Gastrocnemius medialis (tissue), 4 donors: Measurements from ENCODE around the gene RAB22A. TPM values are rescaled to one million over a fixed set of nuclear protein-coding genes. Genes with fewer than 3 reads are reported as not detected.

Experiments used
- ATAC-seq, 2 donors: fragments of 150-250 bp; one replicate each; pipeline ENCODE4 v1.9.1; 2016
- DNase-seq, 2 donors: peaks; one replicate each; pipeline ENCODE4 v3.0.0-alpha.2; 2019
- H3K27ac ChIP-seq, 4 donors: fragments of 200-600 bp; sonication (generic); 1 replicate in 1 of 4; 2 replicates in 3 of 4; pipeline ENCODE4 v1.5.1; 2016 to 2018; ENCODE audit warnings: mild to moderate bottlenecking in 2 of 4, moderate library complexity in 1 of 4
- H3K27me3 ChIP-seq, 3 donors: fragments of 200-600 bp; sonication (generic) in 2 of 3; 1 replicate in 1 of 3; 2 replicates in 2 of 3; pipeline versions ENCODE4 v1.5.1 to v1.6.0; 2016 to 2019; ENCODE audit warnings: mild to moderate bottlenecking in 1 of 3, moderate library complexity in 1 of 3
- H3K36me3 ChIP-seq, 2 donors: fragments of 200-600 bp; sonication (generic) in 1 of 2; one replicate each; pipeline ENCODE4 v1.5.1; 2017 to 2018
- H3K4me1 ChIP-seq, 2 donors: fragments of 200-600 bp; sonication (generic) in 1 of 2; one replicate each; pipeline ENCODE4 v1.5.1; 2016 to 2017; ENCODE audit warnings: mild to moderate bottlenecking in 2 of 2
- H3K4me3 ChIP-seq, 4 donors: fragments of 200-600 bp; sonication (generic) in 3 of 4; 1 replicate in 1 of 4; 2 replicates in 3 of 4; pipeline ENCODE4 v1.5.1; 2016 to 2019; ENCODE audit warnings: mild to moderate bottlenecking in 2 of 4
- H3K9me3 ChIP-seq, 3 donors: fragments of 200-600 bp; sonication (generic) in 2 of 3; 1 replicate in 1 of 3; 2 replicates in 2 of 3; pipeline ENCODE4 v1.5.1; 2016 to 2019
- POLR2A ChIP-seq, 2 donors: fragments of 450-650 bp; IDR thresholded peaks; one replicate each; pipeline ENCODE4 v1.6.1; 2017; ENCODE audit warnings: antibody characterized with exemption in 2 of 2, mild to moderate bottlenecking in 2 of 2, moderate library complexity in 2 of 2
- in situ Hi-C, 4 donors: fragments of 200-750 bp; cut with MboI; loops; one replicate each; pipeline versions ENCODE4 v1.15.0 to v1.8.0; 2017; ENCODE audit warnings: low sequenced_read_pairs in 4 of 4
- intact Hi-C: fragments of 100-400 bp; cut with DNase I; formaldehyde crosslinking; loops from one replicate; pipeline ENCODE4 v1.15.1; 2023; ENCODE audit warnings: low total_unique reads
- total RNA-seq, 4 donors: library from RNA; depleted of rRNA; stranded (reverse); fragments of >200 nt; gene quantifications; one replicate each; pipeline versions ENCODE4 v1.1.0 to v1.2.3, GENCODE V29; 2016
- TF ChIP-seq, protein P1 (sequence below), 5 experiments: fragments of 450-650 bp in 3 of 5; fragments of 200-600 bp in 2 of 5; sonication (generic) in 2 of 5; IDR thresholded peaks in 4 of 5; conservative IDR thresholded peaks in 1 of 5; 1 replicate in 4 of 5; 2 replicates in 1 of 5; pipeline ENCODE4 v1.5.1; 2016 to 2019; ENCODE audit warnings: antibody characterized with exemption in 5 of 5, mild to moderate bottlenecking in 3 of 5, moderate library complexity in 3 of 5

RAB22A gene
- total RNA-seq, 4 donors from 2014 or later: 8.0 to 10.9 (median 9.3) TPM

DNA sequence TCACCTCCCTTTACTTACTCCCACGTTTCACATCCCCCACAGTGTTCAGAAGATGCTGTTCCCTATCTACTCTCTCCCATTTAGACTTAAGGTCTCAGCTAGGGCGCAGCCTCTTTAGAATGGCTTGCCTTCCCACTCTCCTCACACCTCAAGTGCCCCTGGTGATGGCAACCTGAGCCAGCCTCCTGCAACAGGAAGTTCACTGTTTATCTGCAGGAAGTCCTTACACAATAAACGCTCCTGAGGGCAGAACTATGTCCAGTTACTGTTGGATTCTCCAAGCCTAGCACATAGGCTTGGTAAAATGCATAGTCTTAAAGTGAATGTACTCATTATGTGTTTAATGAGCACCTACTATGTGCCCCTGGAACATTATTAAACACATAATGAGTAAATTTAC is 21.9 kb upstream of the RAB22A start:
- TF ChIP-seq POLR2A (IDR thresholded peaks at IDR 0.05): no peak
- Histone ChIP-seq H3K4me1 (no peaks in the 10 kb centered on the region), H3K9me3 (no peaks in the 10 kb centered on the region), H3K36me3 (peaks cover 0 to 9% of the 10 kb centered on the region in 2 donors), H3K27ac (no peak overlapping the region), H3K27me3 (no peaks in the 10 kb centered on the region), H3K4me3 (no peak overlapping the region)
- ATAC-seq (no peak), DNase-seq (no peak)
- intact Hi-C loops (no loop called here), in situ Hi-C loops (loop anchor here in 1 of 4 donors (25.0 kb wide), 1 partner anchor 350 kb away; no protein-coding TSS in a partner anchor)

DNA sequence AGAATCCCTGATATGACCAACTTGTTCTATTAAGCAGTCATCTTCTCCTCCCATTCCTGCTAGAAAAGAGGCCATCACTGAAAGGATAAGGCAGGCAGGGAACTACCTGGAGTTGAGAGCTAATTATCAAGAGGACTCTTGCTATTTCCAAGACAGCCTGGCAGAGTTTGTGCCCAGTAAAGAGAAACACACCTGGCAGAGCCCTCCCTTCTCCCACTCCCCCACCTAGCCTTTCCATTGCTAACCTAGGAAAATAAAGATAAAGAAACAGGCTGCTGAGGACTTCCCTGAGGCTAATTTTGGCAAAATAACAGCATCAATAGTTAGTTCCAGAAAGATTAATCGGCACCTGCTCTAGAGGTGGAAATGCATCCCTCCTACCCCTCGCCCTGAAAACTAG is 20.4 kb upstream of the RAB22A start:
- no peaks in the 10 kb centered on the region for H3K9me3 ChIP-seq
- no peak overlapping the region for H3K4me3 ChIP-seq
- TF ChIP-seq, protein P1, sequence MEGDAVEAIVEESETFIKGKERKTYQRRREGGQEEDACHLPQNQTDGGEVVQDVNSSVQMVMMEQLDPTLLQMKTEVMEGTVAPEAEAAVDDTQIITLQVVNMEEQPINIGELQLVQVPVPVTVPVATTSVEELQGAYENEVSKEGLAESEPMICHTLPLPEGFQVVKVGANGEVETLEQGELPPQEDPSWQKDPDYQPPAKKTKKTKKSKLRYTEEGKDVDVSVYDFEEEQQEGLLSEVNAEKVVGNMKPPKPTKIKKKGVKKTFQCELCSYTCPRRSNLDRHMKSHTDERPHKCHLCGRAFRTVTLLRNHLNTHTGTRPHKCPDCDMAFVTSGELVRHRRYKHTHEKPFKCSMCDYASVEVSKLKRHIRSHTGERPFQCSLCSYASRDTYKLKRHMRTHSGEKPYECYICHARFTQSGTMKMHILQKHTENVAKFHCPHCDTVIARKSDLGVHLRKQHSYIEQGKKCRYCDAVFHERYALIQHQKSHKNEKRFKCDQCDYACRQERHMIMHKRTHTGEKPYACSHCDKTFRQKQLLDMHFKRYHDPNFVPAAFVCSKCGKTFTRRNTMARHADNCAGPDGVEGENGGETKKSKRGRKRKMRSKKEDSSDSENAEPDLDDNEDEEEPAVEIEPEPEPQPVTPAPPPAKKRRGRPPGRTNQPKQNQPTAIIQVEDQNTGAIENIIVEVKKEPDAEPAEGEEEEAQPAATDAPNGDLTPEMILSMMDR (IDR thresholded peaks at IDR 0.05 in 4 of 5, conservative IDR thresholded peaks at IDR 0.05 in 1 of 5): no peak
- no peak for TF ChIP-seq POLR2A (IDR thresholded peaks at IDR 0.05)
- peaks cover 0 to 9% of the 10 kb centered on the region in 2 donors for H3K36me3 ChIP-seq
- H3K27ac ChIP-seq: no peak overlapping the region
- DNase-seq: no peak
- in situ Hi-C loops (loop anchor here in 1 of 4 donors (25.0 kb wide), 1 partner anchor 348 kb away; no protein-coding TSS in a partner anchor), intact Hi-C loops (no loop called here)
- no peak for ATAC-seq
- H3K27me3 ChIP-seq: no peaks in the 10 kb centered on the region
- H3K4me1 ChIP-seq: no peaks in the 10 kb centered on the region

DNA sequence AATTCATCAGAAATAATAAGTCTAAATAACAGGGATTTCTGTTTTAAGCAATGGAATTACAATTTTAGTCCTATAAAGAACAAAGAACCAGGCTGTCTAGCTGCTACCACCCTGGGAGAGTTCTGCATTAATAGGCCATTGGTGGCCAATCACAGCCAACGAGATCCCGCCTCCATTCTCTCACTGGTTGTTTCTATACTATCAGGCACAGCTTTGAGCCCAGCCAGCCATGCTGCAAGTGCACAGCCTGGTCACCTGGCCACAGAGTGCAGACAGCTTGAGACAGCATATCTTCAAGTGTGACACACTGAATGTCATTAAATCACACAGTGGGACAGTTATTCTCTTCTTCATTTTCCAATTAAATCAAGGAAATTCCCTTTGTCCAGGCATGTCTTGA is 16.1 kb upstream of the RAB22A start:
- DNase-seq: no peak
- no peaks in the 10 kb centered on the region for H3K36me3 ChIP-seq
- no peak for TF ChIP-seq POLR2A (IDR thresholded peaks at IDR 0.05)
- TF ChIP-seq, protein P1 (IDR thresholded peaks at IDR 0.05 in 4 of 5, conservative IDR thresholded peaks at IDR 0.05 in 1 of 5): no peak
- in situ Hi-C loops (loop anchor here in 1 of 4 donors (25.0 kb wide), 1 partner anchor 344 kb away; no protein-coding TSS in a partner anchor), intact Hi-C loops (no loop called here)
- H3K4me1 ChIP-seq: no peaks in the 10 kb centered on the region
- ATAC-seq: no peak
- no peaks in the 10 kb centered on the region for H3K27me3 ChIP-seq
- H3K4me3 ChIP-seq: no peak overlapping the region
- no peak overlapping the region for H3K27ac ChIP-seq
- no peaks in the 10 kb centered on the region for H3K9me3 ChIP-seq

DNA sequence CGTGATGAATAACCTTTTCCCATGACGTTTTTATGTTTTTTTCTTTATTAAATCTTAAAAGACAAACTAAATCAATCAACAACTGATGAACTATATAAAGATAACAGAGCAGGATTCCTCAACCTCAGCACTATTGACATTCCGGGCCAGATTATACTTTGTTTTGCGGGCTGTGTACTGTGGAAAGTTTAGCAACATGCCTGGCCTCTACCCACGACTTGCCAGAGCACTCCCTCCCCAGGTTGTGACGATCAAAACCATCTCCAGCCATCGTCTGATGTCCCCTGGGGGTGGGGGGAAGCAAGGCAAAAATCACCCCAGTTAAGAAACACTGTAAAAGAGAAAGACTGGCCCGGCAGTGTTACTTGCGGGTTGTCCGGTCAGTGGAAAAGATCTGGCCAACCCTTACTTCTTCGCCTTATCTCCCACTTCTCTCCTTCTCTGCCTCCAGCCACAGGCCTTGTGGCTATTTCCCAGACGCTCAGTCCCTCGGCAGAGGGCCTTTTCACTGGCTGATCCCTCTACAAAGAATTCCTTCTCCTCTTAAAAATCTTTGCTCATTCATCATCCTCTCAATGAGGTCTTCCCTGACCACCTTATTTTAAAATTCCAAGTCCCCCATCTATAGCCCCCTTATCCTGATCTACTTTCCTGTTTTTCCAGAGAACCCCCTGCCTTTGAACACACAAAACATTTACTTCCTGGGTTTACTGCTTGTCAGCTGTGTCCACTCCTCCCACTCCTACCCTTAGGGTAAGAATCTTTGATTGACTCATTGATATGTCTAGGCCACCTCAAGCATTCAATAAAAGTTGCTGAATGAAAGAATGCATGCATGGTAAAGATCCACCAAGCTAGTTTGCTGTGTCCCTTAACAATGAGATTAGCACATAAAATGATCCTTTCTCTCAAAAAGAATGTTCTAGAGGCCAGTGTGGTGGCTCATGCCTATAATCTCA is 14.7 kb upstream of the RAB22A start:
- in situ Hi-C loops (loop anchor here in 1 of 4 donors (25.0 kb wide), 1 partner anchor 343 kb away; no protein-coding TSS in a partner anchor), intact Hi-C loops (no loop called here)
- Histone ChIP-seq H3K4me3 (no peak overlapping the region), H3K9me3 (no peaks in the 10 kb centered on the region), H3K4me1 (no peaks in the 10 kb centered on the region), H3K27me3 (no peaks in the 10 kb centered on the region), H3K27ac (no peak overlapping the region), H3K36me3 (no peaks in the 10 kb centered on the region)
- TF ChIP-seq POLR2A (IDR thresholded peaks at IDR 0.05): no peak
- TF ChIP-seq, protein P1 (IDR thresholded peaks at IDR 0.05 in 4 of 5, conservative IDR thresholded peaks at IDR 0.05 in 1 of 5): no peak
- peak in 1 of 2 donors; percentile 17 for DNase-seq
- no peak for ATAC-seq
